WERI-Rb-1 (cell line): ENCODE data around the gene RHCE.
"Not testable (repeated sequence)": the region's sequence is repeated elsewhere in the genome, so short reads cannot be mapped to it uniquely, and the experiment has no call there.

ENCODE experiments used
- DNase-seq: peaks from one replicate; pipeline ENCODE4 v3.0.0-alpha.2; 2020
- H3K27ac ChIP-seq: fragments of 250-450 bp; sonication (Bioruptor Pico); 2 replicates; pipeline ENCODE4 v1.5.1; 2020; ENCODE audit warnings: mild to moderate bottlenecking, moderate library complexity
- H3K27me3 ChIP-seq: fragments of 250-450 bp; sonication (Bioruptor Pico); 2 replicates; pipeline ENCODE4 v1.5.1; 2021; ENCODE audit warnings: mild to moderate bottlenecking, low read depth, moderate library complexity; ENCODE audit not compliant: insufficient read depth, severe bottlenecking
- H3K36me3 ChIP-seq: fragments of 250-450 bp; sonication (Bioruptor Pico); 2 replicates; pipeline ENCODE4 v1.5.1; 2020; ENCODE audit warnings: mild to moderate bottlenecking, moderate library complexity
- H3K4me3 ChIP-seq: 2 replicates; pipeline ENCODE4 v1.5.1; 2011; ENCODE audit warnings: low read depth, mild to moderate bottlenecking, control low read depth, low read length
- H3K9me3 ChIP-seq: fragments of 250-450 bp; sonication (Bioruptor Pico); 2 replicates; pipeline ENCODE4 v1.5.1; 2021; ENCODE audit warnings: mild to moderate bottlenecking, moderate library complexity; ENCODE audit not compliant: severe bottlenecking
- CTCF ChIP-seq: IDR thresholded peaks from 2 replicates; pipeline ENCODE4 v1.5.1; 2011; ENCODE audit warnings: low read depth, mild to moderate bottlenecking, control low read depth, inconsistent platforms, low read length

The RHCE gene

GRCh38 chr1:25420715-25421114 is at the start of gene RHCE:
Gene RHCE (minus strand): TSS chr1:25420825. CDS start chr1:25420786, 39 bp downstream.
- not testable (repeated sequence) for H3K4me3 ChIP-seq, H3K27me3 ChIP-seq, H3K27ac ChIP-seq, H3K36me3 ChIP-seq, H3K9me3 ChIP-seq, DNase-seq

GRCh38 chr1:25469177-25469576 is 48.6 kb upstream of the RHCE start:
- Histone ChIP-seq H3K9me3 (no peaks in the 10 kb centered on the region), H3K36me3 (peaks cover 33% of the 10 kb centered on the region), H3K27ac (no peak overlapping the region), H3K27me3 (no peaks in the 10 kb centered on the region), H3K4me3 (no peak overlapping the region)
- no peak for DNase-seq
- no peak for TF ChIP-seq CTCF

- no peak for DNase-seq
Measured at GRCh38 chr1:25468033-25468432, 47.4 kb upstream of the RHCE start.

GRCh38 chr1:25467616-25468015 is 47.0 kb upstream of the RHCE start:
- H3K36me3 ChIP-seq: peaks cover 40% of the 10 kb centered on the region
- H3K27ac ChIP-seq: no peak overlapping the region
- no peak for TF ChIP-seq CTCF

More at GRCh38 chr1:25468033-25468432, 47.4 kb upstream of the RHCE start:
- TF ChIP-seq CTCF: no peak
- H3K4me3 ChIP-seq: no peak overlapping the region
- peaks cover 37% of the 10 kb centered on the region for H3K36me3 ChIP-seq
- no peaks in the 10 kb centered on the region for H3K27me3 ChIP-seq
- no peaks in the 10 kb centered on the region for H3K9me3 ChIP-seq
- no peak overlapping the region for H3K27ac ChIP-seq

GRCh38 chr1:25467193-25467592 is 46.6 kb upstream of the RHCE start:
- no peak for DNase-seq
- no peak for TF ChIP-seq CTCF
- H3K27ac ChIP-seq: no peak overlapping the region

More at GRCh38 chr1:25467616-25468015, 47.0 kb upstream of the RHCE start:
- no peak for DNase-seq
- no peaks in the 10 kb centered on the region for H3K27me3 ChIP-seq
- no peaks in the 10 kb centered on the region for H3K9me3 ChIP-seq
- no peak overlapping the region for H3K4me3 ChIP-seq

GRCh38 chr1:25462732-25463131 is 42.1 kb upstream of the RHCE start:
- Histone ChIP-seq H3K36me3 (peaks cover 70% of the 10 kb centered on the region), H3K9me3 (no peaks in the 10 kb centered on the region), H3K27ac (no peak overlapping the region), H3K27me3 (no peaks in the 10 kb centered on the region), H3K4me3 (no peak overlapping the region)
- no peak for TF ChIP-seq CTCF
- no peak for DNase-seq

More at GRCh38 chr1:25467193-25467592, 46.6 kb upstream of the RHCE start:
- H3K9me3 ChIP-seq: no peaks in the 10 kb centered on the region
- H3K36me3 ChIP-seq: peaks cover 44% of the 10 kb centered on the region
- H3K4me3 ChIP-seq: no peak overlapping the region
- H3K27me3 ChIP-seq: no peaks in the 10 kb centered on the region
